Measurements from ENCODE around the gene PTPRT.

The PTPRT gene

GRCh38 chr20:42152575-42152974 lies 1037.1 kb downstream of the PTPRT start:
- DNase-seq: no peak

- no peak for DNase-seq
Observed at GRCh38 chr20:42150230-42150629, 1039.5 kb downstream of the PTPRT start.

- no peak for DNase-seq
Observed at GRCh38 chr20:42138729-42139128, 1051.0 kb downstream of the PTPRT start.

GRCh38 chr20:42134265-42135098 lies 1055.2 kb downstream of the PTPRT start:
- no peak for DNase-seq

GRCh38 chr20:42130810-42131596 lies 1058.7 kb downstream of the PTPRT start:
- no peak for DNase-seq

GRCh38 chr20:42125426-42125825 lies 1064.3 kb downstream of the PTPRT start:
- no peak for DNase-seq

GRCh38 chr20:42123981-42124473 lies 1065.7 kb downstream of the PTPRT start:
- no peak for DNase-seq

- no peak for DNase-seq
Observed at GRCh38 chr20:42118409-42119125, 1071.1 kb downstream of the PTPRT start.

- DNase-seq: no peak
Observed at GRCh38 chr20:42118001-42118400, 1071.7 kb downstream of the PTPRT start.

GRCh38 chr20:42113236-42113635 lies 1076.5 kb downstream of the PTPRT start:
- no peak for DNase-seq

GRCh38 chr20:42112161-42112560 lies 1077.5 kb downstream of the PTPRT start:
- DNase-seq: no peak

GRCh38 chr20:42111349-42111748 lies 1078.4 kb downstream of the PTPRT start:
- no peak for DNase-seq

GRCh38 chr20:42110301-42110700 lies 1079.4 kb downstream of the PTPRT start:
- DNase-seq: no peak

GRCh38 chr20:42102000-42102399 lies 1087.7 kb downstream of the PTPRT start:
- no peak for DNase-seq

GRCh38 chr20:42100137-42100704 lies 1089.5 kb downstream of the PTPRT start:
- DNase-seq: no peak

GRCh38 chr20:42099101-42099500 lies 1090.6 kb downstream of the PTPRT start:
- no peak for DNase-seq

- no peak for DNase-seq
Observed at GRCh38 chr20:42098418-42098817, 1091.3 kb downstream of the PTPRT start.

GRCh38 chr20:42097741-42098140 lies 1092.0 kb downstream of the PTPRT start:
- no peak for DNase-seq

- DNase-seq: no peak
Observed at GRCh38 chr20:42095221-42095620, 1094.5 kb downstream of the PTPRT start.

- no peak for DNase-seq
Observed at GRCh38 chr20:42093542-42094440, 1095.9 kb downstream of the PTPRT start.

GRCh38 chr20:42093041-42093440 lies 1096.7 kb downstream of the PTPRT start:
- DNase-seq: no peak

- no peak for DNase-seq
Observed at GRCh38 chr20:42085366-42085765, 1104.3 kb downstream of the PTPRT start.
